ENCODE data around the gene VSTM2B. TPM values are rescaled to one million over a fixed set of nuclear protein-coding genes. Genes with fewer than 3 reads are reported as not detected.
A peak's percentile ranks its signal among the peaks of the same experiment; 100 is the strongest.

Gene VSTM2B
- polyA plus RNA-seq, 6 donors from 2014 or later, result not detected

DNA sequence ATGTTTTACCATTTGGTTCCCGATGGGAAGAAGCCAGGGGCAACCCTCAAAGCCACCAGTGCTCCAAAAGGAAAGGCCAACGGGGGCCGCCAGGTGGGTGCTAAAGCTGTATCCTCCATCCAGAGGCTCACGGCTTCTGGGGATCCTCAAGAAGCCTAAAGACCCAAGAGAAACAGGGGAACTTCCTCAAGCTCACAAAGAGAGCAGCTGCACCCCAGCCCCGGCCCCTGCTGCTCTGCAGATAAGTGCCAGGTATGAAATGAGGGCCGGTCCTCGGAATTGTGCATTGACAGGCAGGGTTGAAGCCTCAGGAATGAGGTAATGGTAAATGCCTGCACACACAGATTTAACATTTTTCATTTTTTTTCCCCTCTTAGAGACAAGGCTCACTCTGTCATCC lies 72.2 kb downstream of the VSTM2B start:
- peaks cover 22 to 49% (median 43%) of the 10 kb centered on the region in 3 donors for H3K27me3 Mint-ChIP-seq
- DNase-seq (no peak), ATAC-seq (ENCODE audit: low read depth in 2 of 2) (no peak)
- H3K9me3 Mint-ChIP-seq, result no peaks in the 10 kb centered on the region
- no peak overlapping the region for H3K27ac Mint-ChIP-seq
- H3K36me3 Mint-ChIP-seq, result no peaks in the 10 kb centered on the region
- H3K4me1 Mint-ChIP-seq, result no peaks in the 10 kb centered on the region
- no peak overlapping the region for H3K4me3 Mint-ChIP-seq

DNA sequence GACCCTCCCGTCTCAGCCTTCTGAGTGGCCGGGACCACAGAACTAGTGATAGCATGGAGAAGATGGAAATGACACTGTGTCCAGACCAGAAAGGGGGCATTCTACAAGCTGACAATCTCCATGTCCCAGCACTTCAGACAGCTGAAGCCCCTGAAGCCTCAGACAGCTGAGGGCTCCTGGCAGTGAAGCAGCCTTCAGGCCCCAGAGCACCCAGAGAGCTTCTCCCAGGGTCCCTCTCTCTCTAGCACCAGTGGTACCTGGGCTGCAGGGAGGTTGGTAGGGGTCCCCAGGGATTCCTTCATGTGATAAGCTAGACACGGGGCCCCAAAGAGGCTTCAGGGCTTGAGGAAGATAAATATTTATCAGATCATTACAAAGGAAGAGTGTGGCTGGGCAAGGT lies 72.7 kb downstream of the VSTM2B start:
- H3K4me1 Mint-ChIP-seq, result no peaks in the 10 kb centered on the region
- H3K4me3 Mint-ChIP-seq, result peak overlapping the region in 1 of 8 donors; percentile 47
- H3K9me3 Mint-ChIP-seq, result no peaks in the 10 kb centered on the region
- H3K36me3 Mint-ChIP-seq, result no peaks in the 10 kb centered on the region
- peaks cover 22 to 45% (median 39%) of the 10 kb centered on the region in 3 donors for H3K27me3 Mint-ChIP-seq
- ATAC-seq (ENCODE audit: low read depth in 2 of 2) (no peak), DNase-seq (no peak)
- no peak overlapping the region for H3K27ac Mint-ChIP-seq

GRCh38 chr19:29603308-29603707 lies 77.5 kb downstream of the VSTM2B start:
- ATAC-seq (ENCODE audit: low read depth in 2 of 2) (no peak), DNase-seq (no peak)
- Mint-ChIP-seq H3K27ac (no peak overlapping the region), H3K4me3 (peak overlapping the region in 2 of 8 donors; percentile 52 to 53), H3K36me3 (no peaks in the 10 kb centered on the region), H3K9me3 (no peaks in the 10 kb centered on the region), H3K27me3 (peaks cover 0 to 6% (median 4%) of the 10 kb centered on the region in 3 donors), H3K4me1 (peaks cover 5 to 19% (median 16%) of the 10 kb centered on the region in 3 donors)

DNA sequence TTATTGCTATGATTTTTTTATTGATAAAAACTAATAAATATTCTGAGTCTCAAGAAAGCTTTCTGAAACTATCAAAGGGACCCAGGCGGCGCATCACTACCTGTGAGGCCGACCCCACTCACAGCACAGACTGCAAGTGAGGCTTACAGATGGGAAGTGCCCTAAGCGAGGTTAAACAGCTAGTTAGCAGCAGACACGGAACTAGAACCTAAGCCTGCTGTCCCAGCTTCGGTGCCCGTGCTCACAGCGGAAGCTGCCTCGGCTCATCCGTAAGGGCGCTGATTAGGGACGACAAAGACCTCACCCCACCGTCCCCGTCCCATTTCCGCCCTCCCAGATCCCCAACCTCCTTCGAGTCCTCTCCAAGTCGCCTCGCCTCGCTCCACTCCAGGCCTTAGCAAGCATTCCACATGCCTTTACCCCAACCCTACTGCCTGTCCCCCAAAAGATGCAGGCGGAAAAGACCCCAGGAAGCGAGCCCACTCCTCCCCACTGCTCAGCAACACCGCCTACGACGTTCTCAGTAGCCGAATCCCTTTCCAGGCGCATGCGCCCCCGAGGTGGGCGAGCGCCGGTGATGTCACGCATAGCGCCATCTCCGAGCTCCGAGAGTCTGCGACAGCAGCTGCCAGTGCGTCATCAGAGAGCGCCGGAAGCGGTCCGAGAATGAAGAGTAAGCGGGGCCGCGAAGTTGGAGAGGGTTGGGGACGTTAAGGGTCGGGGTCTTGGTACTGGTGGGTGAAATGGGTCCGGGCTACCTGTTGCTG lies 80.0 kb downstream of the VSTM2B start, which contains the start of gene POP4:
Gene POP4, plus strand, starts transcription at position 631 of the 767 bp plus-strand sequence. Its CDS starts 36 bp downstream, at position 667.
- ATAC-seq (ENCODE audit: low read depth in 2 of 2), result peak; percentile 63 to 70
- peak within 1 kb of the TSS; percentile 92 to 100 (median 98) for H3K4me3 Mint-ChIP-seq
- H3K4me1 Mint-ChIP-seq, result peaks cover 15 to 27% (median 26%) of the 10 kb centered on the region in 3 donors
- peak within 1 kb of the TSS; percentile 98 to 100 (median 100) for H3K27ac Mint-ChIP-seq
- H3K9me3 Mint-ChIP-seq, result no peaks in the 10 kb centered on the region
- DNase-seq, result peak; percentile 95
- no peaks in the 10 kb centered on the region for H3K27me3 Mint-ChIP-seq
- H3K36me3 Mint-ChIP-seq, result no peaks in the 10 kb centered on the region

- H3K36me3 Mint-ChIP-seq, result no peaks in the 10 kb centered on the region
- H3K4me1 Mint-ChIP-seq, result peaks cover 19 to 32% (median 31%) of the 10 kb centered on the region in 3 donors
- ATAC-seq (ENCODE audit: low read depth in 2 of 2) (peak; percentile 7 to 11), DNase-seq (no peak)
- no peaks in the 10 kb centered on the region for H3K27me3 Mint-ChIP-seq
- peak overlapping the region; percentile 98 to 100 (median 100) for H3K27ac Mint-ChIP-seq
- no peaks in the 10 kb centered on the region for H3K9me3 Mint-ChIP-seq
- H3K4me3 Mint-ChIP-seq, result peak overlapping the region; percentile 92 to 100 (median 98)
These were observed 80.6 kb downstream of the VSTM2B start for GRCh38 chr19:29606420-29606747.

DNA sequence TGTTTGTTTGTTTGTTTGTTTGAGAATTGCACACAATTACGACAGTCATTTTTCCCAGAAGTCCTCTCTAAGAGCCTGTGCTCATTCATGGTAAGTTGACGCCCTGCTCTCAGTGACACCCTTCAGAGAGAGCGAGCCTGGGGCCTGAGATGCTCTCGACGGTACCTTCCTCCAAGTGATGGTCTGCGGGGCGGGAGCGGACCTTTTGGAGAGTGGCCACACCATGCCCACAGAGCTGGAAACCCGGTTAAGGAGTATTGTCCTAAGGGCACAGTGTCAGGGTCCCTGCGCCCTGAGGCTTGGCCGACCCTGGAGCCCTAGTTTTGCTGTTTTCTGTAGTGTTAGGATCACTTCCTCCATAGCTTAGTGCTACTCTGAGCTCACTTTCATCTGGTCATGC lies 83.8 kb downstream of the VSTM2B start:
- H3K36me3 Mint-ChIP-seq, result peaks cover 4 to 11% of the 10 kb centered on the region in 2 donors
- H3K4me1 Mint-ChIP-seq, result peaks cover 24 to 43% (median 37%) of the 10 kb centered on the region in 3 donors
- H3K27me3 Mint-ChIP-seq, result no peaks in the 10 kb centered on the region
- no peaks in the 10 kb centered on the region for H3K9me3 Mint-ChIP-seq
- no peak for ATAC-seq (ENCODE audit: low read depth in 2 of 2)
- H3K4me3 Mint-ChIP-seq, result peak overlapping the region in 1 of 8 donors; percentile 28
- H3K27ac Mint-ChIP-seq, result peak overlapping the region; percentile 71 to 99 (median 97)
- no peak for DNase-seq

- Mint-ChIP-seq H3K4me3 (peak overlapping the region in 1 of 8 donors; percentile 76), H3K36me3 (peaks cover 5 to 16% of the 10 kb centered on the region in 2 donors), H3K4me1 (peaks cover 24 to 43% (median 35%) of the 10 kb centered on the region in 3 donors), H3K27me3 (no peaks in the 10 kb centered on the region), H3K27ac (peak overlapping the region; percentile 94 to 99 (median 97)), H3K9me3 (no peaks in the 10 kb centered on the region)
- peak; percentile 9 for DNase-seq
- ATAC-seq (ENCODE audit: low read depth in 2 of 2), result no peak
These were observed 84.4 kb downstream of the VSTM2B start for GRCh38 chr19:29610213-29610573.

GRCh38 chr19:29610574-29611271 lies 84.9 kb downstream of the VSTM2B start:
- H3K36me3 Mint-ChIP-seq, result peaks cover 10 to 22% of the 10 kb centered on the region in 2 donors
- peaks cover 24 to 42% (median 32%) of the 10 kb centered on the region in 3 donors for H3K4me1 Mint-ChIP-seq
- H3K9me3 Mint-ChIP-seq, result no peaks in the 10 kb centered on the region
- DNase-seq (peak; percentile 86), ATAC-seq (ENCODE audit: low read depth in 2 of 2) (peak; percentile 73 to 78)
- peak overlapping the region in 4 of 8 donors; percentile 30 to 76 (median 50) for H3K4me3 Mint-ChIP-seq
- no peaks in the 10 kb centered on the region for H3K27me3 Mint-ChIP-seq
- H3K27ac Mint-ChIP-seq, result peak overlapping the region; percentile 94 to 99 (median 97)

DNA sequence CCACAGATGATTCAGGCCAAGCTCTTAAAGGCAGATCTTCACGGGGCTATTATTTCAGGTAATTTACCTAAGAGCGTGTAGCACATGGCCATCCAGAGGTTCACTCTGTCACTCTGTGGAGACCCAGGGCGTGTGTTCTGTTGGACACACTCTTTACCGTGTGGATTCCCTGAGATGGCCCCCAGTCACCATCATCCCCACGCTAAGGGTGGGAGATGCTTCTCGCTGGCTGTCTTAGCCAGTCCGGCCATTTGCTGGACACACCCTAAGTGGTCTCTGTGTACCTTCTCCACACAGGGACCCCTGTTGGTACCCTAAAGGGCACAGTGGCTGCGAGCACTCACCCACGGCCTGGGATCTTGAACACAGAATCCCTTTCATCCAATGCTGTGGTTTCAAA lies 86.3 kb downstream of the VSTM2B start:
- ATAC-seq (ENCODE audit: low read depth in 2 of 2) (no peak), DNase-seq (no peak)
- Mint-ChIP-seq H3K9me3 (no peaks in the 10 kb centered on the region), H3K4me1 (peaks cover 20 to 30% (median 20%) of the 10 kb centered on the region in 3 donors), H3K27me3 (no peaks in the 10 kb centered on the region), H3K36me3 (peaks cover 11 to 31% of the 10 kb centered on the region in 2 donors), H3K27ac (peak overlapping the region; percentile 76 to 99 (median 97)), H3K4me3 (no peak overlapping the region)

GRCh38 chr19:29612801-29613595 lies 87.2 kb downstream of the VSTM2B start:
- Mint-ChIP-seq H3K4me3 (peak overlapping the region in 4 of 8 donors; percentile 12 to 65 (median 47)), H3K4me1 (peaks cover 18 to 33% (median 23%) of the 10 kb centered on the region in 3 donors), H3K27me3 (no peaks in the 10 kb centered on the region), H3K27ac (peak overlapping the region; percentile 57 to 99 (median 98)), H3K36me3 (peaks cover 11 to 31% of the 10 kb centered on the region in 2 donors), H3K9me3 (no peaks in the 10 kb centered on the region)
- no peak for ATAC-seq (ENCODE audit: low read depth in 2 of 2)
- no peak for DNase-seq

- Mint-ChIP-seq H3K36me3 (peaks cover 11 to 31% of the 10 kb centered on the region in 2 donors), H3K4me3 (no peak overlapping the region), H3K27ac (peak overlapping the region in 1 of 6 donors; percentile 98)
These were observed 88.3 kb downstream of the VSTM2B start for GRCh38 chr19:29614046-29614445.

More at GRCh38 chr19:29614046-29614445, 88.3 kb downstream of the VSTM2B start:
- Mint-ChIP-seq H3K4me1 (peaks cover 18 to 33% (median 20%) of the 10 kb centered on the region in 3 donors), H3K27me3 (no peaks in the 10 kb centered on the region), H3K9me3 (no peaks in the 10 kb centered on the region)
- ATAC-seq (ENCODE audit: low read depth in 2 of 2) (no peak), DNase-seq (no peak)

All from naive B cell (primary cell).